H1 (cell line): ENCODE data around the gene CCDC110. TPM values are rescaled to one million over a fixed set of nuclear protein-coding genes. Genes with fewer than 3 reads are reported as not detected.

Experiments used
- polyA plus RNA-seq, 7 experiments: library from polyadenylated mRNA; depleted of rRNA in 3 of 7; stranded (reverse) in 5 of 7; unstranded in 2 of 7; fragments of >200 nt in 5 of 7; fragments of 200-250 nt in 2 of 7; gene quantifications; 1 replicate in 5 of 7; 2 replicates in 1 of 7; 4 replicates in 1 of 7; pipeline versions ENCODE4 v1.2.1 to v1.2.3, GENCODE V29; 2011 to 2013; ENCODE audit warnings: missing spikeins in 2 of 7, mixed read lengths in 2 of 7
- small RNA-seq: library from polyadenylated mRNA; stranded (forward); fragments of <200 nt; extraction: miRNeasy Mini kit (QIAGEN cat#:217004); gene quantifications from one replicate; pipeline ENCODE3, GENCODE V24; 2013; ENCODE audit not compliant: insufficient read depth
- total RNA-seq: library from RNA; stranded (reverse); fragmentation: NEBNext Ultra II Directional; extraction: Animal tissue kit (Norgen Biotek cat#: 25700); gene quantifications from 2 replicates; pipeline ENCODE4 v1.2.1, GENCODE V29; 2021

The CCDC110 gene
- total and polyA plus RNA-seq, 2 of the 8 experiments (the other 6 are each of a cell fraction or from before 2014, with no cell fraction given), result 0.33 to 3.1 TPM

Small RNA genes lying within 50 kb of the gene (small RNA-seq; reads per million reads assigned to genes)
- not detected for gene RF00019

Other genes with a start within 250 kb of the CCDC110 start
- gene LRP2BP, start 75.8 kb downstream of the CCDC110 start, total RNA-seq, result 0.30 and 0.40 TPM in 2 replicates
- gene LRP2BP, start 75.8 kb downstream of the CCDC110 start, polyA plus RNA-seq (2011; rRNA removed), result 0.06 and 0.12 TPM in 2 replicates
- gene ANKRD37, start 74.9 kb downstream of the CCDC110 start, total RNA-seq, result 2.8 TPM in 2 replicates
- 3.4 and 3.8 TPM in 2 replicates for gene ANKRD37, start 74.9 kb downstream of the CCDC110 start, polyA plus RNA-seq (2011; rRNA removed)
- gene UFSP2, start 45.8 kb downstream of the CCDC110 start, total RNA-seq, result 24.0 and 26.0 TPM in 2 replicates
- gene UFSP2, start 45.8 kb downstream of the CCDC110 start, polyA plus RNA-seq (2011; rRNA removed), result 15.7 and 22.9 TPM in 2 replicates
- 7.6 and 8.1 TPM in 2 replicates for gene PDLIM3, start 63.8 kb upstream of the CCDC110 start, total RNA-seq
- gene PDLIM3, start 63.8 kb upstream of the CCDC110 start, polyA plus RNA-seq (2011; rRNA removed), result 8.1 and 8.9 TPM in 2 replicates